Measurements from ENCODE around the gene TMEM235. TPM values are rescaled to one million over a fixed set of nuclear protein-coding genes. Genes with fewer than 3 reads are reported as not detected.

The TMEM235 gene
- total RNA-seq, 3 donors from 2014 or later: not detected

DNA sequence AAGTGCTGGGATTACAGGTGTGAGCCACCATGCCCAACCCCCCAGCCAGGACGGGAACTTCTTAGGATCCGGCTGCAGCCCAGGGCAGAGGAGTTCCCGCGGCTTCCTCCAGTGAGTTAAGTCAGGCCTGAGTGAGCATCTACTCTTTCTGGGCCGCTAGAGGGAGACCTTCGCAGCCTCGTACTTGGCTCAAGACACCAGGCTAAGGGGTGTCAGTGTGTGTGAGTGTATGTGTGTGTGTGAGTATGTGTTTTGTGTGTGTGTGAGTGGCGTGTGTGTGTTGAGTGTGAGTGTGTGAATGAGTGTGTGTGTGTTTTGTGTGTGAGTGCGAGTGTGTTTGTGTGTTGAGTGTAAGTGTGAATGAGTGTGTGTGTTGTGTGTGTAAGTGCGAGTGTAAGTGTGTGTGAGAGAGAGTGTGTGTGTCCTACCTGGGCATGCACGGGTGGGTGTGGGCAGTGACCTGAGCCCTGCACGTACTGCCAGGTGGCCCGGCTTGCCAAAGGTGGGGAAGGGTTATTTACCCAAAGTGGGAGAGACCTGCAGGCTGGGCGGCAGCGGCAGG lies 58.5 kb downstream of the TMEM235 start:
- H3K4me1 ChIP-seq (ENCODE audit: low read depth): peaks cover 5% of the 10 kb centered on the region
- intact Hi-C loops (cut with DNase I, micrococcal nuclease): loop anchor here in 1 of 2 donors (10.0 kb wide), 1 partner anchor 75 kb away; the partner anchor contains the start of gene SOCS3
- peak; percentile 78 to 84 (median 84) for DNase-seq
- peak; percentile 99 for ATAC-seq
- H3K4me3 ChIP-seq: no peak overlapping the region
- H3K9me3 ChIP-seq: no peaks in the 10 kb centered on the region
- H3K36me3 ChIP-seq (ENCODE audit: low read depth): no peaks in the 10 kb centered on the region
- TF ChIP-seq, protein P1, sequence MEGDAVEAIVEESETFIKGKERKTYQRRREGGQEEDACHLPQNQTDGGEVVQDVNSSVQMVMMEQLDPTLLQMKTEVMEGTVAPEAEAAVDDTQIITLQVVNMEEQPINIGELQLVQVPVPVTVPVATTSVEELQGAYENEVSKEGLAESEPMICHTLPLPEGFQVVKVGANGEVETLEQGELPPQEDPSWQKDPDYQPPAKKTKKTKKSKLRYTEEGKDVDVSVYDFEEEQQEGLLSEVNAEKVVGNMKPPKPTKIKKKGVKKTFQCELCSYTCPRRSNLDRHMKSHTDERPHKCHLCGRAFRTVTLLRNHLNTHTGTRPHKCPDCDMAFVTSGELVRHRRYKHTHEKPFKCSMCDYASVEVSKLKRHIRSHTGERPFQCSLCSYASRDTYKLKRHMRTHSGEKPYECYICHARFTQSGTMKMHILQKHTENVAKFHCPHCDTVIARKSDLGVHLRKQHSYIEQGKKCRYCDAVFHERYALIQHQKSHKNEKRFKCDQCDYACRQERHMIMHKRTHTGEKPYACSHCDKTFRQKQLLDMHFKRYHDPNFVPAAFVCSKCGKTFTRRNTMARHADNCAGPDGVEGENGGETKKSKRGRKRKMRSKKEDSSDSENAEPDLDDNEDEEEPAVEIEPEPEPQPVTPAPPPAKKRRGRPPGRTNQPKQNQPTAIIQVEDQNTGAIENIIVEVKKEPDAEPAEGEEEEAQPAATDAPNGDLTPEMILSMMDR (IDR thresholded peaks at IDR 0.05): peak; percentile 44

Other genes starting within 250 kb of the TMEM235 start
- gene TMC6, start 102.9 kb upstream of the TMEM235 start, total RNA-seq: 100 to 1,000 TPM in 2 of 3 donors, 10 to 100 TPM in 1; 53.8 to 108 (median 105) TPM
- gene TMC8, start 100.9 kb upstream of the TMEM235 start, total RNA-seq: 10 to 100 TPM in 1 of 3 donors, 1 to 10 TPM in 2; 6.0 to 11.4 (median 8.5) TPM
- gene C17orf99, start 85.2 kb upstream of the TMEM235 start, total RNA-seq: not detected
- 100 to 1,000 TPM in 2 of 3 donors, 10 to 100 TPM in 1; 90.4 to 202 (median 196) TPM for gene SYNGR2, start 63.0 kb upstream of the TMEM235 start, total RNA-seq
- gene TK1, start 44.6 kb upstream of the TMEM235 start, total RNA-seq: 10 to 100 TPM in 2 of 3 donors, 1 to 10 TPM in 1; 8.9 to 46.5 (median 10.2) TPM
- 10 to 100 TPM; 14.2 to 39.9 (median 27.9) TPM for gene AFMID, start 44.3 kb upstream of the TMEM235 start, total RNA-seq
- gene BIRC5, start 17.4 kb upstream of the TMEM235 start, total RNA-seq: 10 to 100 TPM in 1 of 3 donors, 1 to 10 TPM in 2; 2.4 to 22.4 (median 4.7) TPM
- gene SOCS3, start 128.4 kb downstream of the TMEM235 start, total RNA-seq: 10 to 100 TPM; 21.9 to 41.3 (median 23.2) TPM
- 10 to 100 TPM; 36.2 to 54.3 (median 48.8) TPM for gene PGS1, start 147.0 kb downstream of the TMEM235 start, total RNA-seq

All from mucosa of descending colon (tissue), 3 donors.